ENCODE results near the gene METAP1.
"Not testable (repeated sequence)": the region's sequence is repeated elsewhere in the genome, so short reads cannot be mapped to it uniquely, and the experiment has no call there.

METAP1 gene

GRCh38 chr4:99109286-99109685 is 113.8 kb downstream of the METAP1 start:
- not testable (repeated sequence) for H3K36me3 ChIP-seq (ENCODE audit: control insufficient read depth, insufficient read depth, low read length); H3K9me3 ChIP-seq (ENCODE audit: control insufficient read depth, insufficient read depth, low read length); H3K27me3 ChIP-seq (ENCODE audit: control insufficient read depth, insufficient read depth, low read length); DNase-seq (ENCODE audit: low read depth, low spot score); H3K4me3 ChIP-seq (ENCODE audit: low read length); H3K27ac ChIP-seq (ENCODE audit: low read length); H3K4me1 ChIP-seq (ENCODE audit: control insufficient read depth, insufficient read depth, low read length)
- WGBS (ENCODE audit: insufficient coverage, insufficient read length), result no CpG with 5 or more reads among the region's 12 CpGs
